ENCODE results near the gene EGFL8.
A peak's percentile ranks its signal among the peaks of the same experiment; 100 is the strongest.
"Not testable (repeated sequence)": the region's sequence is repeated elsewhere in the genome, so short reads cannot be mapped to it uniquely, and the experiment has no call there.

The EGFL8 gene

GRCh38 chr6:32195652-32195901, 31.2 kb downstream of the EGFL8 start:
- CTCF ChIA-PET: interaction anchor here (0.5 to 1.6 kb wide), 15 partner anchors 17 to 400 kb away, joined by 3 to 9 read pairs (median 3); partner anchors contain the start of genes RNF5 and VARS1
- peak overlapping the region; percentile 94 for H3K4me3 Mint-ChIP-seq
- peak overlapping the region; percentile 99 for H3K27ac Mint-ChIP-seq
- DNase-seq: peak; percentile 100
- H3K36me3 Mint-ChIP-seq: peaks cover 22% of the 10 kb centered on the region
- peaks cover 8% of the 10 kb centered on the region for H3K27me3 Mint-ChIP-seq
- H3K4me1 Mint-ChIP-seq: peaks cover 34% of the 10 kb centered on the region
- no peaks in the 10 kb centered on the region for H3K9me3 Mint-ChIP-seq

- Mint-ChIP-seq H3K36me3 (peaks cover 19% of the 10 kb centered on the region), H3K4me3 (peak overlapping the region; percentile 94), H3K4me1 (peaks cover 34% of the 10 kb centered on the region), H3K27me3 (peaks cover 11% of the 10 kb centered on the region), H3K9me3 (no peaks in the 10 kb centered on the region), H3K27ac (peak overlapping the region; percentile 99)
- peak; percentile 81 for DNase-seq
- CTCF ChIA-PET: interaction anchor here (0.5 to 1.6 kb wide), 14 partner anchors 17 to 400 kb away, joined by 3 to 9 read pairs (median 3); partner anchors contain the start of genes RNF5 and VARS1
Observed at GRCh38 chr6:32195902-32196681, 31.7 kb downstream of the EGFL8 start.

GRCh38 chr6:32196682-32197616, 32.6 kb downstream of the EGFL8 start:
- Mint-ChIP-seq H3K4me1 (peaks cover 34% of the 10 kb centered on the region), H3K27me3 (peaks cover 14% of the 10 kb centered on the region), H3K36me3 (peaks cover 10% of the 10 kb centered on the region), H3K4me3 (peak overlapping the region; percentile 94), H3K27ac (peak overlapping the region; percentile 99), H3K9me3 (no peaks in the 10 kb centered on the region)
- CTCF ChIA-PET: interaction anchor here (1.6 kb wide), 1 partner anchor 78 kb away, joined by 6 read pairs; no protein-coding TSS in a partner anchor
- DNase-seq: no peak

- Mint-ChIP-seq H3K27me3 (peaks cover 20% of the 10 kb centered on the region), H3K4me1 (peaks cover 30% of the 10 kb centered on the region), H3K27ac (no peak overlapping the region), H3K9me3 (no peaks in the 10 kb centered on the region), H3K4me3 (no peak overlapping the region), H3K36me3 (peaks cover 3% of the 10 kb centered on the region)
- no peak for DNase-seq
- CTCF ChIA-PET: interaction anchor here (1.6 kb wide), 1 partner anchor 79 kb away, joined by 6 read pairs; no protein-coding TSS in a partner anchor
Observed at GRCh38 chr6:32198345-32198696, 33.9 kb downstream of the EGFL8 start.

- Mint-ChIP-seq H3K36me3 (no peaks in the 10 kb centered on the region), H3K4me3 (no peak overlapping the region), H3K9me3 (no peaks in the 10 kb centered on the region), H3K27ac (no peak overlapping the region), H3K4me1 (peaks cover 25% of the 10 kb centered on the region), H3K27me3 (peaks cover 25% of the 10 kb centered on the region)
- DNase-seq: no peak
- CTCF ChIA-PET: no interaction called here
Observed at GRCh38 chr6:32198866-32199265, 34.5 kb downstream of the EGFL8 start.

GRCh38 chr6:32200711-32201475, 36.5 kb downstream of the EGFL8 start:
- Mint-ChIP-seq H3K4me3 (no peak overlapping the region), H3K36me3 (no peaks in the 10 kb centered on the region), H3K27me3 (peaks cover 39% of the 10 kb centered on the region), H3K9me3 (no peaks in the 10 kb centered on the region), H3K4me1 (peaks cover 7% of the 10 kb centered on the region), H3K27ac (no peak overlapping the region)
- CTCF ChIA-PET: no interaction called here
- DNase-seq: peak; percentile 14

GRCh38 chr6:32202186-32202585, 37.8 kb downstream of the EGFL8 start:
- no peaks in the 10 kb centered on the region for H3K36me3 Mint-ChIP-seq
- CTCF ChIA-PET: no interaction called here
- H3K4me3 Mint-ChIP-seq: no peak overlapping the region
- H3K27me3 Mint-ChIP-seq: peaks cover 46% of the 10 kb centered on the region
- H3K27ac Mint-ChIP-seq: no peak overlapping the region
- H3K9me3 Mint-ChIP-seq: no peaks in the 10 kb centered on the region
- peak; percentile 14 for DNase-seq
- no peaks in the 10 kb centered on the region for H3K4me1 Mint-ChIP-seq

- H3K27me3 Mint-ChIP-seq: peaks cover 49% of the 10 kb centered on the region
- no peak overlapping the region for H3K27ac Mint-ChIP-seq
- CTCF ChIA-PET: no interaction called here
- no peak for DNase-seq
- H3K4me1 Mint-ChIP-seq: no peaks in the 10 kb centered on the region
- no peaks in the 10 kb centered on the region for H3K36me3 Mint-ChIP-seq
- no peaks in the 10 kb centered on the region for H3K9me3 Mint-ChIP-seq
- no peak overlapping the region for H3K4me3 Mint-ChIP-seq
Observed at GRCh38 chr6:32203426-32204267, 39.3 kb downstream of the EGFL8 start.

- H3K36me3 Mint-ChIP-seq: no peaks in the 10 kb centered on the region
- no peaks in the 10 kb centered on the region for H3K4me1 Mint-ChIP-seq
- CTCF ChIA-PET: no interaction called here
- DNase-seq: no peak
- peaks cover 46% of the 10 kb centered on the region for H3K27me3 Mint-ChIP-seq
- H3K4me3 Mint-ChIP-seq: no peak overlapping the region
- H3K27ac Mint-ChIP-seq: no peak overlapping the region
- no peaks in the 10 kb centered on the region for H3K9me3 Mint-ChIP-seq
Observed at GRCh38 chr6:32204268-32204715, 39.9 kb downstream of the EGFL8 start.

GRCh38 chr6:32208996-32209395, 44.6 kb downstream of the EGFL8 start:
- H3K4me1 Mint-ChIP-seq: no peaks in the 10 kb centered on the region
- no peak overlapping the region for H3K27ac Mint-ChIP-seq
- DNase-seq: no peak
- CTCF ChIA-PET: no interaction called here
- peaks cover 43% of the 10 kb centered on the region for H3K27me3 Mint-ChIP-seq
- H3K36me3 Mint-ChIP-seq: no peaks in the 10 kb centered on the region
- H3K4me3 Mint-ChIP-seq: no peak overlapping the region
- no peaks in the 10 kb centered on the region for H3K9me3 Mint-ChIP-seq

- Mint-ChIP-seq H3K9me3 (no peaks in the 10 kb centered on the region), H3K36me3 (no peaks in the 10 kb centered on the region), H3K4me1 (no peaks in the 10 kb centered on the region), H3K4me3 (no peak overlapping the region), H3K27me3 (peaks cover 37% of the 10 kb centered on the region), H3K27ac (no peak overlapping the region)
- CTCF ChIA-PET: no interaction called here
- DNase-seq: no peak
Observed at GRCh38 chr6:32210191-32210601, 45.8 kb downstream of the EGFL8 start.

- H3K36me3 Mint-ChIP-seq, H3K27ac Mint-ChIP-seq, CTCF ChIA-PET, H3K9me3 Mint-ChIP-seq, H3K4me3 Mint-ChIP-seq, DNase-seq, H3K4me1 Mint-ChIP-seq: not testable (repeated sequence)
- peaks cover 37% of the 10 kb centered on the region for H3K27me3 Mint-ChIP-seq
Observed at GRCh38 chr6:32211432-32211831, 47.0 kb downstream of the EGFL8 start.

- CTCF ChIA-PET: no interaction called here
- H3K4me1 Mint-ChIP-seq: no peaks in the 10 kb centered on the region
- H3K9me3 Mint-ChIP-seq: no peaks in the 10 kb centered on the region
- no peak for DNase-seq
- no peak overlapping the region for H3K27ac Mint-ChIP-seq
- H3K36me3 Mint-ChIP-seq: no peaks in the 10 kb centered on the region
- H3K4me3 Mint-ChIP-seq: no peak overlapping the region
- peaks cover 29% of the 10 kb centered on the region for H3K27me3 Mint-ChIP-seq
Observed at GRCh38 chr6:32212076-32212760, 47.8 kb downstream of the EGFL8 start.
